Thoracic aorta (tissue), 2 donors: ENCODE data around the gene GLOD5. TPM values are rescaled to one million over a fixed set of nuclear protein-coding genes. Genes with fewer than 3 reads are reported as not detected.

Source experiments
- ATAC-seq: fragments of 150-250 bp; one replicate; pipeline ENCODE4 v1.8.0; 2017; ENCODE audit warnings: low read depth; ENCODE audit not compliant: insufficient number of reproducible peaks, low FRiP score
- DNase-seq: peaks from one replicate; pipeline ENCODE4 v3.0.0-alpha.2; 2020; ENCODE audit warnings: low spot score
- H3K27ac ChIP-seq, 2 donors: fragments of 200-600 bp; sonication (generic); 1 replicate in 1 of 2; 2 replicates in 1 of 2; pipeline ENCODE4 v1.5.1; 2016; ENCODE audit warnings: mild to moderate bottlenecking in 2 of 2, moderate library complexity in 2 of 2
- H3K27me3 ChIP-seq: fragments of 200-600 bp; sonication (generic); replicated peaks from 2 replicates; pipeline ENCODE4 v1.6.0; 2016; ENCODE audit warnings: mild to moderate bottlenecking; ENCODE audit not compliant: insufficient read depth
- H3K36me3 ChIP-seq: fragments of 200-600 bp; sonication (generic); one replicate; pipeline ENCODE4 v1.5.1; 2016
- H3K4me1 ChIP-seq, 2 donors: fragments of 200-600 bp; sonication (generic); 1 replicate in 1 of 2; 2 replicates in 1 of 2; pipeline versions ENCODE4 v1.5.1 to v1.6.0; 2016; ENCODE audit warnings: low read depth in 2 of 2, mild to moderate bottlenecking in 1 of 2; ENCODE audit not compliant: control insufficient read depth in 1 of 2
- H3K4me3 ChIP-seq: fragments of 200-600 bp; sonication (generic); 2 replicates; pipeline ENCODE4 v1.5.1; 2016; ENCODE audit warnings: mild to moderate bottlenecking
- H3K9me3 ChIP-seq: fragments of 200-600 bp; sonication (generic); 2 replicates; pipeline ENCODE4 v1.5.1; 2016
- CTCF ChIP-seq: fragments of 200-600 bp; sonication (generic); IDR thresholded peaks from one replicate; pipeline ENCODE4 v1.5.1; 2019; ENCODE audit warnings: antibody characterized with exemption
- total RNA-seq, 2 donors: library from RNA; depleted of rRNA; stranded (reverse); fragments of >200 nt; gene quantifications; one replicate each; pipeline versions ENCODE4 v1.1.0 to v1.2.3, GENCODE V29; 2016

GLOD5 gene
- total RNA-seq, 2 donors from 2014 or later = not detected

- Histone ChIP-seq H3K4me3 (no peak overlapping the region), H3K27ac (no peak overlapping the region), H3K4me1 (no peaks in the 10 kb centered on the region), H3K36me3 (no peaks in the 10 kb centered on the region), H3K27me3 (no peaks in the 10 kb centered on the region), H3K9me3 (no peaks in the 10 kb centered on the region)
- TF ChIP-seq CTCF = no peak
- ATAC-seq = no peak
- DNase-seq = no peak
These were observed 29.7 kb downstream of the GLOD5 start for GRCh38 chrX:48791063-48791820.

- DNase-seq = no peak
- H3K27me3 ChIP-seq = no peaks in the 10 kb centered on the region
These were observed 30.7 kb downstream of the GLOD5 start for GRCh38 chrX:48792219-48792618.

GRCh38 chrX:48793935-48794334 lies 32.4 kb downstream of the GLOD5 start:
- no peak for TF ChIP-seq CTCF
- ATAC-seq = no peak
- Histone ChIP-seq H3K9me3 (no peaks in the 10 kb centered on the region), H3K36me3 (no peaks in the 10 kb centered on the region), H3K27me3 (no peaks in the 10 kb centered on the region), H3K4me3 (no peak overlapping the region), H3K27ac (no peak overlapping the region), H3K4me1 (no peaks in the 10 kb centered on the region)
- no peak for DNase-seq

More at GRCh38 chrX:48792219-48792618, 30.7 kb downstream of the GLOD5 start:
- no peaks in the 10 kb centered on the region for H3K9me3 ChIP-seq
- no peak overlapping the region for H3K27ac ChIP-seq
- no peak for ATAC-seq
- H3K36me3 ChIP-seq = no peaks in the 10 kb centered on the region
- H3K4me3 ChIP-seq = no peak overlapping the region
- no peaks in the 10 kb centered on the region for H3K4me1 ChIP-seq
- TF ChIP-seq CTCF = no peak

- ATAC-seq = no peak
- Histone ChIP-seq H3K27ac (no peak overlapping the region), H3K4me1 (no peaks in the 10 kb centered on the region), H3K9me3 (no peaks in the 10 kb centered on the region), H3K27me3 (no peaks in the 10 kb centered on the region), H3K4me3 (no peak overlapping the region), H3K36me3 (no peaks in the 10 kb centered on the region)
- no peak for TF ChIP-seq CTCF
- no peak for DNase-seq
These were observed 32.9 kb downstream of the GLOD5 start for GRCh38 chrX:48794340-48794910.

GRCh38 chrX:48794911-48795515 lies 33.5 kb downstream of the GLOD5 start:
- H3K36me3 ChIP-seq = no peaks in the 10 kb centered on the region
- TF ChIP-seq CTCF = no peak
- H3K27ac ChIP-seq = no peak overlapping the region
- no peaks in the 10 kb centered on the region for H3K9me3 ChIP-seq
- H3K4me1 ChIP-seq = no peaks in the 10 kb centered on the region
- DNase-seq = no peak
- no peak overlapping the region for H3K4me3 ChIP-seq
- no peaks in the 10 kb centered on the region for H3K27me3 ChIP-seq
- ATAC-seq = no peak
